K562 (cell line): ENCODE results near the gene S100A4. TPM values are rescaled to one million over a fixed set of nuclear protein-coding genes. Genes with fewer than 3 reads are reported as not detected.

Experiments used
- BRD9 ChIP-seq: fragments of 450-650 bp; IDR thresholded peaks from 2 replicates; pipeline ENCODE4 v1.6.1; 2018; ENCODE audit warnings: low read depth; ENCODE audit not compliant: partially characterized antibody
- CBFA2T2 ChIP-seq: fragments of 450-650 bp; conservative IDR thresholded peaks from 2 replicates; pipeline ENCODE4 v1.6.1; 2017; ENCODE audit warnings: mild to moderate bottlenecking
- MAFF ChIP-seq: IDR thresholded peaks from 2 replicates; pipeline ENCODE4 v1.6.1; 2012; ENCODE audit warnings: low read length, improper control_type of control experiment
- NFYB ChIP-seq: IDR thresholded peaks from 2 replicates; pipeline ENCODE4 v1.6.1; 2011; ENCODE audit warnings: mild to moderate bottlenecking, moderate library complexity; ENCODE audit not compliant: insufficient read length; ENCODE audit errors: extremely low read depth
- PHB ChIP-seq: fragments of 250-450 bp; sonication (Bioruptor Pico); IDR thresholded peaks from 2 replicates; pipeline ENCODE4 v1.5.0; 2021
- SRF ChIP-seq, 2 experiments: fragments of 250-450, 450-650 bp in 1 of 2; sonication (Bioruptor Pico) in 1 of 2; sonication (generic) in 1 of 2; formaldehyde crosslinking; IDR thresholded peaks; 2 replicates each; pipeline versions ENCODE4 v1.5.0 to v1.5.1; 2020 to 2022; ENCODE audit warnings: mild to moderate bottlenecking in 1 of 2, missing genetic modification reagents in 1 of 2
- SRSF9 ChIP-seq: fragments of 200-400 bp; formaldehyde crosslinking; IDR thresholded peaks from 2 replicates; pipeline ENCODE4 v1.6.1; 2017; ENCODE audit warnings: low read depth, low read length, borderline replicate concordance
- STAG1 ChIP-seq: sonication (generic); formaldehyde crosslinking; IDR thresholded peaks from 2 replicates; pipeline ENCODE4 v1.5.0; 2020; ENCODE audit warnings: missing genetic modification reagents, borderline replicate concordance
- STAT5B ChIP-seq: fragments of 250-450 bp; sonication (Bioruptor Pico); IDR thresholded peaks from 2 replicates; pipeline ENCODE4 v1.8.0; 2021; ENCODE audit warnings: mild to moderate bottlenecking, inconsistent platforms
- ZFP36 ChIP-seq: fragments of 150-350 bp; IDR thresholded peaks from 2 replicates; pipeline ENCODE4 v1.6.1; 2018; ENCODE audit warnings: low read length, low read depth; ENCODE audit not compliant: partially characterized antibody
- ZKSCAN3 ChIP-seq: fragments of 250-450 bp; sonication (Bioruptor Pico); IDR thresholded peaks from 2 replicates; pipeline ENCODE4 v1.4.0; 2020
- ZNF3 ChIP-seq: fragments of 250-450 bp; sonication (Bioruptor Pico); IDR thresholded peaks from 2 replicates; pipeline ENCODE4 v1.5.0; 2021; ENCODE audit warnings: mild to moderate bottlenecking, moderate library complexity
- ZNF324 ChIP-seq: fragments of 250-450 bp; sonication (Bioruptor Pico); IDR thresholded peaks from 2 replicates; pipeline ENCODE4 v1.4.0; 2020; ENCODE audit warnings: mild to moderate bottlenecking
- ZNF57 ChIP-seq: fragments of 450-650 bp; formaldehyde crosslinking; IDR thresholded peaks from 2 replicates; pipeline ENCODE4 v1.4.0; 2020; ENCODE audit warnings: mild to moderate bottlenecking, moderate library complexity
- polyA plus RNA-seq, 8 experiments: library from polyadenylated mRNA; depleted of rRNA in 4 of 8; stranded (reverse) in 5 of 8; unstranded in 3 of 8; fragments of >200 nt; fragmentation: Nextera tagmentation in 2 of 8; fragmentation: Illumina TruSeq in 1 of 8; extraction: Ambion mirVana in 2 of 8; extraction: Trizol in 1 of 8; gene quantifications; 2 replicates each; pipeline versions ENCODE4 v1.2.1 to v1.2.3, GENCODE V29; 2011 to 2014; ENCODE audit warnings: inconsistent platforms in 1 of 8, missing spikeins in 1 of 8
- total RNA-seq, 7 experiments: library from RNA; depleted of rRNA in 6 of 7; stranded (reverse); fragments of >200 nt in 6 of 7; fragmentation: Illumina TruSeq in 2 of 7; extraction: Trizol in 2 of 7; gene quantifications; 2 replicates each; pipeline versions ENCODE4 v1.2.1 to v1.2.3, GENCODE V29; 2011 to 2021; ENCODE audit warnings: low replicate concordance in 1 of 7
- TF ChIP-seq, protein P1 (sequence below): sonication (generic); formaldehyde crosslinking; IDR thresholded peaks from 2 replicates; pipeline ENCODE4 v1.8.1; 2023; ENCODE audit warnings: mild to moderate bottlenecking, missing genetic modification reagents
- TF ChIP-seq, protein P2 (sequence below), 2 experiments: fragments of 150-350 bp in 1 of 2; IDR thresholded peaks; 2 replicates each; pipeline ENCODE4 v1.6.1; 2012 to 2016; ENCODE audit warnings: low read depth in 2 of 2, low read length in 2 of 2, mild to moderate bottlenecking in 1 of 2, moderate library complexity in 1 of 2
- TF ChIP-seq, protein P3 (sequence below), 2 experiments: fragments of 450-650 bp in 1 of 2; sonication (generic) in 1 of 2; formaldehyde crosslinking in 1 of 2; IDR thresholded peaks in 1 of 2; conservative IDR thresholded peaks in 1 of 2; 2 replicates each; pipeline versions ENCODE4 v1.6.1 to v1.8.1; 2016 to 2023; ENCODE audit warnings: mild to moderate bottlenecking in 2 of 2, moderate library complexity in 2 of 2, inconsistent platforms in 1 of 2, missing genetic modification reagents in 1 of 2
- TF ChIP-seq, protein P4 (sequence below): sonication (generic); formaldehyde crosslinking; IDR thresholded peaks from 2 replicates; pipeline ENCODE4 v1.8.0; 2022; ENCODE audit warnings: missing genetic modification reagents, mild to moderate bottlenecking, borderline replicate concordance

S100A4 gene
- total and polyA plus RNA-seq, 9 of the 15 experiments (the other 6 are each of a cell fraction or from before 2014, with no cell fraction given) = 3.7 to 20.1 (median 11.2) TPM

DNA sequence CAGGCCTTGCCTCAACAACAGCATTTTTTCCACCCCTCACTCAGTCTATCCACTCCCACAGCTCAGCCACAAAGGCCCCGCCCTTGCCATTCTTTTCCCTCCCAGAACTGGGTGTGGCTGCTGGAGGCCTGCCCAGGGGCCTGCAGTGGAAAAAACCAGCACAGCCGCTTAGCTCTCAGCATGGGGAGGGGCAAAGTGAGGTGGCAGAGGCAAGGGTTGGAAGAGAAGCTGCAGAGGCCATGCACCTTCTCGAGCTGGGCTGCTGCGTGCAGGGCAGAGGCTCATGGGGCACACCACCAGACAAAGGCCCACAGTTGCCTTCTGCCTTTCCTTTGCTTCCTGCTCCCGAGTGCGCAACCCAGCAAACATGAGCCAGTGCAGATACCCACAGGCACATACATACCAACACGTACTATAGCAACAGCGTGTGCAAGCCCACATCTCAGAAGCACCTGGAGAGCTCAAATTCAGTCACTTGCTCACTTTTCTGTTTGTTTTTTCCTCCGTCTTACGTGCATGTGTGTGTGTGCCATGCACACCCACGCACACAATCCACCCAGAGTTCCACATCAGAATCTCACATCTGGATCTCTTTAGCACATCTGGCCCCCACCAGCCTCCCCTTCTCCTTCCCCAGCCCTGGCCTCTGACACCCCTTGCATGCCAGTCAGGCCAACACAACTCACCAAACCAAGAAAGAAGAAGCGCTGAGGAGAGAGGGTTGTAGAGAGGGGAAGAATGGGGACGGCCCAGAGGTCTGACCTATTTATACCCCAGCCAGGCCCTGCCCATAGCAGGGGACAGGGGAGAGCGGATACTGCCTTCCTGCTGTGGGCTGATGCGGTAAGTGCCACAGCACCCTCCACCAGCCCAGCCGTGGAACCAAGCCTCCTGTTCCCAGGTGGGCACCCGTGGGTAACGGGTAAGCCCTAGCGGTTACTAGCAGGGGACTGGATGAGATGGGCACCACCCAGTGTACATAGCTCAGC is at the start of gene S100A4 (continued):
- TF ChIP-seq, protein P1, sequence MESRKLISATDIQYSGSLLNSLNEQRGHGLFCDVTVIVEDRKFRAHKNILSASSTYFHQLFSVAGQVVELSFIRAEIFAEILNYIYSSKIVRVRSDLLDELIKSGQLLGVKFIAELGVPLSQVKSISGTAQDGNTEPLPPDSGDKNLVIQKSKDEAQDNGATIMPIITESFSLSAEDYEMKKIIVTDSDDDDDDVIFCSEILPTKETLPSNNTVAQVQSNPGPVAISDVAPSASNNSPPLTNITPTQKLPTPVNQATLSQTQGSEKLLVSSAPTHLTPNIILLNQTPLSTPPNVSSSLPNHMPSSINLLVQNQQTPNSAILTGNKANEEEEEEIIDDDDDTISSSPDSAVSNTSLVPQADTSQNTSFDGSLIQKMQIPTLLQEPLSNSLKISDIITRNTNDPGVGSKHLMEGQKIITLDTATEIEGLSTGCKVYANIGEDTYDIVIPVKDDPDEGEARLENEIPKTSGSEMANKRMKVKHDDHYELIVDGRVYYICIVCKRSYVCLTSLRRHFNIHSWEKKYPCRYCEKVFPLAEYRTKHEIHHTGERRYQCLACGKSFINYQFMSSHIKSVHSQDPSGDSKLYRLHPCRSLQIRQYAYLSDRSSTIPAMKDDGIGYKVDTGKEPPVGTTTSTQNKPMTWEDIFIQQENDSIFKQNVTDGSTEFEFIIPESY (CRISPR knock-in tag) = no peak
- TF ChIP-seq ZNF3 = no peak
- TF ChIP-seq, protein P2, sequence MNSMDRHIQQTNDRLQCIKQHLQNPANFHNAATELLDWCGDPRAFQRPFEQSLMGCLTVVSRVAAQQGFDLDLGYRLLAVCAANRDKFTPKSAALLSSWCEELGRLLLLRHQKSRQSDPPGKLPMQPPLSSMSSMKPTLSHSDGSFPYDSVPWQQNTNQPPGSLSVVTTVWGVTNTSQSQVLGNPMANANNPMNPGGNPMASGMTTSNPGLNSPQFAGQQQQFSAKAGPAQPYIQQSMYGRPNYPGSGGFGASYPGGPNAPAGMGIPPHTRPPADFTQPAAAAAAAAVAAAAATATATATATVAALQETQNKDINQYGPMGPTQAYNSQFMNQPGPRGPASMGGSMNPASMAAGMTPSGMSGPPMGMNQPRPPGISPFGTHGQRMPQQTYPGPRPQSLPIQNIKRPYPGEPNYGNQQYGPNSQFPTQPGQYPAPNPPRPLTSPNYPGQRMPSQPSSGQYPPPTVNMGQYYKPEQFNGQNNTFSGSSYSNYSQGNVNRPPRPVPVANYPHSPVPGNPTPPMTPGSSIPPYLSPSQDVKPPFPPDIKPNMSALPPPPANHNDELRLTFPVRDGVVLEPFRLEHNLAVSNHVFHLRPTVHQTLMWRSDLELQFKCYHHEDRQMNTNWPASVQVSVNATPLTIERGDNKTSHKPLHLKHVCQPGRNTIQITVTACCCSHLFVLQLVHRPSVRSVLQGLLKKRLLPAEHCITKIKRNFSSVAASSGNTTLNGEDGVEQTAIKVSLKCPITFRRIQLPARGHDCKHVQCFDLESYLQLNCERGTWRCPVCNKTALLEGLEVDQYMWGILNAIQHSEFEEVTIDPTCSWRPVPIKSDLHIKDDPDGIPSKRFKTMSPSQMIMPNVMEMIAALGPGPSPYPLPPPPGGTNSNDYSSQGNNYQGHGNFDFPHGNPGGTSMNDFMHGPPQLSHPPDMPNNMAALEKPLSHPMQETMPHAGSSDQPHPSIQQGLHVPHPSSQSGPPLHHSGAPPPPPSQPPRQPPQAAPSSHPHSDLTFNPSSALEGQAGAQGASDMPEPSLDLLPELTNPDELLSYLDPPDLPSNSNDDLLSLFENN (IDR thresholded peaks at IDR 0.05; ENCODE audit: low read depth in 2 of 2, low read length in 2 of 2) = no peak
- TF ChIP-seq BRD9 = no peak
- no peak for TF ChIP-seq PHB (CRISPR knock-in tag)
- TF ChIP-seq ZFP36 = peak; percentile 98
- TF ChIP-seq ZNF57 (CRISPR knock-in tag) = no peak
- no peak for TF ChIP-seq SRSF9
- no peak for TF ChIP-seq MAFF
- TF ChIP-seq, protein P3, sequence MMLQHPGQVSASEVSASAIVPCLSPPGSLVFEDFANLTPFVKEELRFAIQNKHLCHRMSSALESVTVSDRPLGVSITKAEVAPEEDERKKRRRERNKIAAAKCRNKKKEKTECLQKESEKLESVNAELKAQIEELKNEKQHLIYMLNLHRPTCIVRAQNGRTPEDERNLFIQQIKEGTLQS (IDR thresholded peaks at IDR 0.05) = no peak
- TF ChIP-seq, protein P3 (CRISPR knock-in tag; conservative IDR thresholded peaks at IDR 0.05) = no peak
- TF ChIP-seq, protein P4, sequence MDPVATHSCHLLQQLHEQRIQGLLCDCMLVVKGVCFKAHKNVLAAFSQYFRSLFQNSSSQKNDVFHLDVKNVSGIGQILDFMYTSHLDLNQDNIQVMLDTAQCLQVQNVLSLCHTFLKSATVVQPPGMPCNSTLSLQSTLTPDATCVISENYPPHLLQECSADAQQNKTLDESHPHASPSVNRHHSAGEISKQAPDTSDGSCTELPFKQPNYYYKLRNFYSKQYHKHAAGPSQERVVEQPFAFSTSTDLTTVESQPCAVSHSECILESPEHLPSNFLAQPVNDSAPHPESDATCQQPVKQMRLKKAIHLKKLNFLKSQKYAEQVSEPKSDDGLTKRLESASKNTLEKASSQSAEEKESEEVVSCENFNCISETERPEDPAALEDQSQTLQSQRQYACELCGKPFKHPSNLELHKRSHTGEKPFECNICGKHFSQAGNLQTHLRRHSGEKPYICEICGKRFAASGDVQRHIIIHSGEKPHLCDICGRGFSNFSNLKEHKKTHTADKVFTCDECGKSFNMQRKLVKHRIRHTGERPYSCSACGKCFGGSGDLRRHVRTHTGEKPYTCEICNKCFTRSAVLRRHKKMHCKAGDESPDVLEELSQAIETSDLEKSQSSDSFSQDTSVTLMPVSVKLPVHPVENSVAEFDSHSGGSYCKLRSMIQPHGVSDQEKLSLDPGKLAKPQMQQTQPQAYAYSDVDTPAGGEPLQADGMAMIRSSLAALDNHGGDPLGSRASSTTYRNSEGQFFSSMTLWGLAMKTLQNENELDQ (CRISPR knock-in tag) = no peak
- no peak for TF ChIP-seq NFYB
- no peak for TF ChIP-seq STAG1 (CRISPR knock-in tag)
- no peak for TF ChIP-seq ZNF324
- TF ChIP-seq SRF (CRISPR knock-in tag; IDR thresholded peaks at IDR 0.05) = 0 out of 4 replicates have a peak, but pooled peaks of 1 of the 2 experiments have one; percentile 59
- TF ChIP-seq ZKSCAN3 (CRISPR knock-in tag) = no peak
- TF ChIP-seq CBFA2T2 = peak; percentile 66
- no peak for TF ChIP-seq STAT5B (CRISPR knock-in tag)
